SU-DHL-6 (cell line): Measurements from ENCODE around the gene BRMS1L.

Experiments
- EZH2phosphoT487 ChIP-seq: fragments of 200-600 bp; sonication (generic), shearing (Covaris generic); conservative IDR thresholded peaks from 2 replicates; pipeline ENCODE4 v1.6.1; 2018; ENCODE audit warnings: mild to moderate bottlenecking, antibody characterized with exemption, low read length, moderate library complexity, mixed read lengths
- TF ChIP-seq, protein P1 (sequence below): fragments of 200-600 bp; sonication (generic); IDR thresholded peaks from one replicate; pipeline ENCODE4 v1.5.1; 2017; ENCODE audit warnings: antibody characterized with exemption, mild to moderate bottlenecking, low read length, moderate library complexity; ENCODE audit not compliant: insufficient read depth, poor library complexity, severe bottlenecking

DNA sequence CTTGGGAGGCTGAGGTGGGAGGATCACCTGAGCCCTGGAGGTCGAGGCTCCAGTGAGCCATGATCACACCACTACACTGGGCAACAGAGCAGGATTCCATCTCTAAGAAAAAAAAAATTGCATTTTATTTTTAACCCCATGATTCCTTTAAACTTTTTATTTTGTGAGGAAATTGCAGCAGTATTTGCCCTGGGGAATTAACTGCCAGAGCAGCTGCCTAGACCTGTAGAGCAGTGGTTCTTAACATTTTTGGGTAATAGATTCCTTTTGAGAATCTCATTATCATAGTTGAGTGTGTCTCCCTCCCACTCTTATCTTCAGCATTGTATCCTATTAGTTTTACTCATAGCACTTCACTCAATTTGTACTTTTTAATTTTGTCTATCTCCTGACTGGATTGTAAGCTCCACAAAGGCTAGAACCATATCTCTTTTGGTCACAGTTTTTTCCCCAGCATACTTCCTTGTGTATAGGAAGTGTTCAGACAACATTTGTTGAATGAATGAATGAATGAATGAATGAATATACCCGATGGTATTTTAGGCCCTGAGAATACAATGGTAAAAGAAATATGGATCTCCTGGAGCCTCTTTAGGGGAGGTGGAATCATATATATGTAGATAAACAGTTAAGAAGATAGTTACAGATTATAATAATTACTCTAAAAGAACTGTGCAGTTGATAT lies 40.6 kb downstream of the BRMS1L start:
- TF ChIP-seq, protein P1, sequence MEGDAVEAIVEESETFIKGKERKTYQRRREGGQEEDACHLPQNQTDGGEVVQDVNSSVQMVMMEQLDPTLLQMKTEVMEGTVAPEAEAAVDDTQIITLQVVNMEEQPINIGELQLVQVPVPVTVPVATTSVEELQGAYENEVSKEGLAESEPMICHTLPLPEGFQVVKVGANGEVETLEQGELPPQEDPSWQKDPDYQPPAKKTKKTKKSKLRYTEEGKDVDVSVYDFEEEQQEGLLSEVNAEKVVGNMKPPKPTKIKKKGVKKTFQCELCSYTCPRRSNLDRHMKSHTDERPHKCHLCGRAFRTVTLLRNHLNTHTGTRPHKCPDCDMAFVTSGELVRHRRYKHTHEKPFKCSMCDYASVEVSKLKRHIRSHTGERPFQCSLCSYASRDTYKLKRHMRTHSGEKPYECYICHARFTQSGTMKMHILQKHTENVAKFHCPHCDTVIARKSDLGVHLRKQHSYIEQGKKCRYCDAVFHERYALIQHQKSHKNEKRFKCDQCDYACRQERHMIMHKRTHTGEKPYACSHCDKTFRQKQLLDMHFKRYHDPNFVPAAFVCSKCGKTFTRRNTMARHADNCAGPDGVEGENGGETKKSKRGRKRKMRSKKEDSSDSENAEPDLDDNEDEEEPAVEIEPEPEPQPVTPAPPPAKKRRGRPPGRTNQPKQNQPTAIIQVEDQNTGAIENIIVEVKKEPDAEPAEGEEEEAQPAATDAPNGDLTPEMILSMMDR: no peak
- no peak for TF ChIP-seq EZH2phosphoT487
